HEK293 (cell line): ENCODE measurements around the gene SUSD2.

Experiments
- CTCF ChIA-PET: fragments of 350-600 bp; formaldehyde crosslinking; extraction: SDS; loops from one replicate; lab custom pipeline; 2021; ENCODE audit warnings: antibody characterized with exemption; lab: Yijun Ruan, JAX
- POLR2A ChIA-PET: fragments of 300-600 bp; formaldehyde crosslinking; extraction: SDS; loops from one replicate; lab custom pipeline; 2020; ENCODE audit warnings: antibody characterized with exemption, inconsistent platforms; lab: Yijun Ruan, JAX
- H3K27ac ChIP-seq: fragments of 200-500 bp; sonication (Bioruptor generic); 2 replicates; pipeline ENCODE4 v1.5.1; 2014; ENCODE audit warnings: low read depth, low read length, control low read depth, inconsistent platforms; ENCODE audit errors: extremely low read depth
- H3K36me3 ChIP-seq, 2 experiments: fragments of 200-500 bp in 1 of 2; sonication (Bioruptor generic) in 1 of 2; 1 replicate in 1 of 2; 2 replicates in 1 of 2; pipeline ENCODE4 v1.5.1; 2014 to 2017; ENCODE audit warnings: inconsistent platforms in 2 of 2, low read length in 2 of 2; ENCODE audit not compliant: control insufficient read depth in 2 of 2, insufficient read depth in 1 of 2
- H3K4me1 ChIP-seq: fragments of 200-500 bp; sonication (Bioruptor generic); 2 replicates; pipeline ENCODE4 v1.5.1; 2014; ENCODE audit warnings: mild to moderate bottlenecking, low read length, inconsistent platforms; ENCODE audit not compliant: control insufficient read depth, insufficient read depth
- H3K4me3 ChIP-seq: 2 replicates; pipeline ENCODE4 v1.5.1; 2011; ENCODE audit warnings: low read depth, mild to moderate bottlenecking, control low read depth, low read length, moderate library complexity
- H3K9me3 ChIP-seq: fragments of 200-500 bp; sonication (Bioruptor generic); 2 replicates; pipeline ENCODE4 v1.5.1; 2014; ENCODE audit warnings: low read depth, low read length, inconsistent platforms; ENCODE audit not compliant: control insufficient read depth, insufficient read depth
- GLI2 ChIP-seq: fragments of 450-650 bp; formaldehyde crosslinking; IDR thresholded peaks from 2 replicates; pipeline ENCODE4; 2017; ENCODE audit warnings: missing biosample characterization, missing genetic modification characterization, low read depth, borderline replicate concordance
- GLI4 ChIP-seq: fragments of 450-650 bp; formaldehyde crosslinking; IDR thresholded peaks from 2 replicates; pipeline ENCODE4 v1.5.1; 2016; ENCODE audit warnings: missing biosample characterization, missing genetic modification characterization
- KLF16 ChIP-seq: fragments of 450-650 bp; formaldehyde crosslinking; IDR thresholded peaks from 2 replicates; pipeline ENCODE4 v1.5.1; 2017; ENCODE audit warnings: missing biosample characterization, missing genetic modification characterization
- KLF8 ChIP-seq: fragments of 450-650 bp; formaldehyde crosslinking; IDR thresholded peaks from 2 replicates; pipeline ENCODE4 v1.5.1; 2016; ENCODE audit warnings: missing biosample characterization, missing genetic modification characterization
- PRDM4 ChIP-seq: fragments of 450-650 bp; formaldehyde crosslinking; IDR thresholded peaks from 2 replicates; pipeline ENCODE4 v1.5.1; 2017; ENCODE audit warnings: missing biosample characterization, missing genetic modification characterization
- ZBTB48 ChIP-seq: fragments of 450-650 bp; formaldehyde crosslinking; IDR thresholded peaks from 2 replicates; pipeline ENCODE4 v1.5.1; 2016; ENCODE audit warnings: missing biosample characterization, missing genetic modification characterization
- ZNF16 ChIP-seq: fragments of 450-650 bp; formaldehyde crosslinking; IDR thresholded peaks from 2 replicates; pipeline ENCODE4 v1.5.1; 2016; ENCODE audit warnings: low read depth, missing biosample characterization, missing genetic modification characterization
- ZNF169 ChIP-seq: fragments of 450-650 bp; formaldehyde crosslinking; IDR thresholded peaks from 2 replicates; pipeline ENCODE4 v1.5.1; 2016; ENCODE audit warnings: missing biosample characterization, missing genetic modification characterization
- ZNF211 ChIP-seq: fragments of 450-650 bp; formaldehyde crosslinking; IDR thresholded peaks from 2 replicates; pipeline ENCODE4 v1.5.1; 2016; ENCODE audit warnings: low read depth, missing biosample characterization, missing genetic modification characterization
- ZNF394 ChIP-seq: fragments of 450-650 bp; formaldehyde crosslinking; IDR thresholded peaks from 2 replicates; pipeline ENCODE4 v1.5.1; 2016; ENCODE audit warnings: missing biosample characterization, missing genetic modification characterization, mild to moderate bottlenecking, moderate library complexity, borderline replicate concordance
- ZNF398 ChIP-seq: fragments of 450-650 bp; formaldehyde crosslinking; IDR thresholded peaks from 2 replicates; pipeline ENCODE4 v1.5.1; 2017; ENCODE audit warnings: missing biosample characterization, missing genetic modification characterization
- ZNF416 ChIP-seq: fragments of 450-650 bp; formaldehyde crosslinking; IDR thresholded peaks from 2 replicates; pipeline ENCODE4 v1.5.1; 2016; ENCODE audit warnings: missing biosample characterization, missing genetic modification characterization
- ZNF514 ChIP-seq: fragments of 450-650 bp; formaldehyde crosslinking; IDR thresholded peaks from 2 replicates; pipeline ENCODE4 v1.5.1; 2016; ENCODE audit warnings: missing biosample characterization, missing genetic modification characterization
- ZNF548 ChIP-seq: fragments of 450-650 bp; formaldehyde crosslinking; IDR thresholded peaks from 2 replicates; pipeline ENCODE4 v1.5.1; 2016; ENCODE audit warnings: missing biosample characterization, missing genetic modification characterization
- ZNF555 ChIP-seq: fragments of 450-650 bp; formaldehyde crosslinking; conservative IDR thresholded peaks from 2 replicates; pipeline ENCODE4 v1.5.1; 2017; ENCODE audit warnings: missing biosample characterization, mild to moderate bottlenecking, missing genetic modification characterization, inconsistent platforms
- ZNF658 ChIP-seq: fragments of 450-650 bp; formaldehyde crosslinking; IDR thresholded peaks from 2 replicates; pipeline ENCODE4; 2016; ENCODE audit warnings: missing biosample characterization, missing genetic modification characterization
- ZNF747 ChIP-seq: fragments of 450-650 bp; formaldehyde crosslinking; IDR thresholded peaks from 2 replicates; pipeline ENCODE4 v1.5.1; 2016; ENCODE audit warnings: missing biosample characterization, missing genetic modification characterization
- ZNF777 ChIP-seq: fragments of 450-650 bp; formaldehyde crosslinking; IDR thresholded peaks from 2 replicates; pipeline ENCODE4 v1.5.1; 2017; ENCODE audit warnings: missing biosample characterization, missing genetic modification characterization, borderline replicate concordance
- ZNF792 ChIP-seq: fragments of 450-650 bp; formaldehyde crosslinking; IDR thresholded peaks from 2 replicates; pipeline ENCODE4 v1.5.1; 2016; ENCODE audit warnings: missing biosample characterization, missing genetic modification characterization
- ZXDB ChIP-seq: fragments of 450-650 bp; formaldehyde crosslinking; IDR thresholded peaks from 2 replicates; pipeline ENCODE4 v1.5.1; 2016; ENCODE audit warnings: missing biosample characterization, missing genetic modification characterization
- TF ChIP-seq, protein P1 (sequence below): IDR thresholded peaks from 2 replicates; pipeline ENCODE4 v1.6.1; 2011; ENCODE audit warnings: mild to moderate bottlenecking, low read depth, low read length, borderline replicate concordance

SUSD2 gene

GRCh38 chr22:24161485-24161884 lies 19.8 kb upstream of the SUSD2 start (continued):
- TF ChIP-seq ZNF16 (no peak), ZNF747 (tag by site-specific recombination) (no peak), KLF8 (tag by site-specific recombination) (no peak)

GRCh38 chr22:24161909-24162308 lies 19.4 kb upstream of the SUSD2 start:
- Histone ChIP-seq H3K4me1 (peaks cover 5% of the 10 kb centered on the region), H3K27ac (no peak overlapping the region), H3K36me3 (peaks cover 0 to 51% of the 10 kb centered on the region in 2 experiments; a peak in 1 of 3 replicates), H3K4me3 (no peak overlapping the region), H3K9me3 (no peaks in the 10 kb centered on the region)
- ChIA-PET POLR2A (no interaction called here), CTCF (interaction anchor here (10.1 kb wide), 1 partner anchor 16 kb away, joined by 114 read pairs; the partner anchor contains the start of gene SUSD2)
- TF ChIP-seq ZNF792 (tag by site-specific recombination) (no peak), ZNF555 (tag by site-specific recombination) (no peak), ZNF211 (no peak), ZNF394 (no peak), GLI2 (tag by site-specific recombination) (no peak), GLI4 (no peak), ZNF777 (no peak), ZBTB48 (tag by site-specific recombination) (no peak), ZNF398 (tag by site-specific recombination) (no peak), ZXDB (tag by site-specific recombination) (no peak), ZNF514 (tag by site-specific recombination) (no peak), ZNF169 (tag by site-specific recombination) (no peak), ZNF548 (tag by site-specific recombination) (no peak)
- TF ChIP-seq, protein P1, sequence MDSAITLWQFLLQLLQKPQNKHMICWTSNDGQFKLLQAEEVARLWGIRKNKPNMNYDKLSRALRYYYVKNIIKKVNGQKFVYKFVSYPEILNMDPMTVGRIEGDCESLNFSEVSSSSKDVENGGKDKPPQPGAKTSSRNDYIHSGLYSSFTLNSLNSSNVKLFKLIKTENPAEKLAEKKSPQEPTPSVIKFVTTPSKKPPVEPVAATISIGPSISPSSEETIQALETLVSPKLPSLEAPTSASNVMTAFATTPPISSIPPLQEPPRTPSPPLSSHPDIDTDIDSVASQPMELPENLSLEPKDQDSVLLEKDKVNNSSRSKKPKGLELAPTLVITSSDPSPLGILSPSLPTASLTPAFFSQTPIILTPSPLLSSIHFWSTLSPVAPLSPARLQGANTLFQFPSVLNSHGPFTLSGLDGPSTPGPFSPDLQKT, result no peak

DNA sequence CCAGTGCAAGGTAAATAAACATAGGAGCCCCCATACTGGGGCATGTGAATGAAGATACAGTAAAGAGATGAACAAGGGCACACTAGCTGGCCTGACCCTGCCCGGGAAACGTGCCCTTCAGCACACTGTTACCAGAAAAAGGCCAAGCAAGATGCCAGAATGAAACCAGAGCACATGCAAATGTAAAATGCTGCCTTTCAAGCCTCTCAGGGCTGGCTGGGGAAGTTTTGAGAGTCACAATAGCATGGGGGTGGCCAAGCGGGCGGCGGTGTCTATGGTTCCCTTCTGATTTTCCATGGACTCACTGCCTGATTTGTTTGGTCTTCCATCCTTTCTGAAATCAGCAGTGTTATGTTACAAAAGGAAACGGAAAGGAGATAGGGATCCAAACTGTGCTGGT lies 18.9 kb upstream of the SUSD2 start:
- CTCF ChIA-PET, result interaction anchor here (1.3 kb wide), 1 partner anchor 8 kb away, joined by 6 read pairs; no protein-coding TSS in a partner anchor
- H3K9me3 ChIP-seq, result no peaks in the 10 kb centered on the region
- POLR2A ChIA-PET, result no interaction called here
- H3K4me3 ChIP-seq, result no peak overlapping the region
- H3K27ac ChIP-seq, result no peak overlapping the region
- peaks cover 0 to 55% of the 10 kb centered on the region in 2 experiments; a peak in 1 of 3 replicates for H3K36me3 ChIP-seq
- H3K4me1 ChIP-seq, result no peaks in the 10 kb centered on the region
- TF ChIP-seq PRDM4, result peak; percentile 77
- no peak for TF ChIP-seq ZNF658 (tag by site-specific recombination)
- TF ChIP-seq ZNF416 (tag by site-specific recombination), result no peak
- no peak for TF ChIP-seq KLF16 (tag by site-specific recombination)
- TF ChIP-seq, all 188 proteins: peak for 1
